Measurements from ENCODE around the gene SEBOX.

- TF ChIP-seq CTCF (IDR thresholded peaks at IDR 0.05) (no peak), POLR2A (IDR thresholded peaks at IDR 0.05) (no peak)
Observed at GRCh38 chr17:28344435-28344901, 20.5 kb downstream of the SEBOX start.

Data from heart left ventricle (tissue), 13 donors.